Stimulated activated CD4-positive, alpha-beta T cell treated with anti-CD3 and anti-CD28 coated beads, Interleukin-15, amount 100 ng/mL, for 1 hour (primary cell): ENCODE results near the gene CPSF6.
"Not testable (repeated sequence)": the region's sequence is repeated elsewhere in the genome, so short reads cannot be mapped to it uniquely, and the experiment has no call there.

ENCODE experiments used
- DNase-seq, 2 donors: peaks; one replicate each; pipeline ENCODE4 v3.0.0-alpha.2; 2020; ENCODE audit warnings: low read depth in 1 of 2, low spot score in 1 of 2

The CPSF6 gene, protein sequence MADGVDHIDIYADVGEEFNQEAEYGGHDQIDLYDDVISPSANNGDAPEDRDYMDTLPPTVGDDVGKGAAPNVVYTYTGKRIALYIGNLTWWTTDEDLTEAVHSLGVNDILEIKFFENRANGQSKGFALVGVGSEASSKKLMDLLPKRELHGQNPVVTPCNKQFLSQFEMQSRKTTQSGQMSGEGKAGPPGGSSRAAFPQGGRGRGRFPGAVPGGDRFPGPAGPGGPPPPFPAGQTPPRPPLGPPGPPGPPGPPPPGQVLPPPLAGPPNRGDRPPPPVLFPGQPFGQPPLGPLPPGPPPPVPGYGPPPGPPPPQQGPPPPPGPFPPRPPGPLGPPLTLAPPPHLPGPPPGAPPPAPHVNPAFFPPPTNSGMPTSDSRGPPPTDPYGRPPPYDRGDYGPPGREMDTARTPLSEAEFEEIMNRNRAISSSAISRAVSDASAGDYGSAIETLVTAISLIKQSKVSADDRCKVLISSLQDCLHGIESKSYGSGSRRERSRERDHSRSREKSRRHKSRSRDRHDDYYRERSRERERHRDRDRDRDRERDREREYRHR

DNA sequence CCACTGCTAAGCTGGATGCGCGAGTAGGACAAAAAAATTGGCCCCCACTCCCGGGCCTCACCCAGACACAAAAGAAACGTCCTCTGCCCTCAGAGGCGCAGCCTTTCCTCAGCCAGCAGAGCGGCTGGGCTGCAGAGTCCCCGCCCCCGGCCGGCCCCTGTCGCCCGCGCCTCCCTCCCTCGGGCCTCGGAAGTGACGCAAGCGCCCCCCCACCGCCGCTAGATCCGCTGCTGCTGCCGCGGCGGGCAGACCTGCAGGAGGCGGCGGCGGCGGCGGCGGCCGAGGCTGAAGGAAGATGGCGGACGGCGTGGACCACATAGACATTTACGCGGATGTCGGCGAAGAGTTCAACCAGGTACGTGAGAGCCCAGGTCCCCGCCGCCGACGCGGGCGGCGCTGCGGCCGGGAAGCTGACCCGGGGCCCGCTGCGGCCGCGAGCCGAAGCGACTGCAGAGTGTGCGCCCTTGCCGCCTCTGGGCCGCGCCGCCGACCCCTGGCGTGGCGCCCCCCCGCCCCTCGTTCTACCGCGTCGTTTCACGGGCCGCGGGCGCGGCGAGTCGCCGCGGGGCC, at the start of gene CPSF6:
TSS of gene CPSF6 (plus strand) at position 218 of the 570 bp plus-strand sequence. CDS start at position 296, 78 bp downstream.
- peak; percentile 93 to 97 for DNase-seq

DNA sequence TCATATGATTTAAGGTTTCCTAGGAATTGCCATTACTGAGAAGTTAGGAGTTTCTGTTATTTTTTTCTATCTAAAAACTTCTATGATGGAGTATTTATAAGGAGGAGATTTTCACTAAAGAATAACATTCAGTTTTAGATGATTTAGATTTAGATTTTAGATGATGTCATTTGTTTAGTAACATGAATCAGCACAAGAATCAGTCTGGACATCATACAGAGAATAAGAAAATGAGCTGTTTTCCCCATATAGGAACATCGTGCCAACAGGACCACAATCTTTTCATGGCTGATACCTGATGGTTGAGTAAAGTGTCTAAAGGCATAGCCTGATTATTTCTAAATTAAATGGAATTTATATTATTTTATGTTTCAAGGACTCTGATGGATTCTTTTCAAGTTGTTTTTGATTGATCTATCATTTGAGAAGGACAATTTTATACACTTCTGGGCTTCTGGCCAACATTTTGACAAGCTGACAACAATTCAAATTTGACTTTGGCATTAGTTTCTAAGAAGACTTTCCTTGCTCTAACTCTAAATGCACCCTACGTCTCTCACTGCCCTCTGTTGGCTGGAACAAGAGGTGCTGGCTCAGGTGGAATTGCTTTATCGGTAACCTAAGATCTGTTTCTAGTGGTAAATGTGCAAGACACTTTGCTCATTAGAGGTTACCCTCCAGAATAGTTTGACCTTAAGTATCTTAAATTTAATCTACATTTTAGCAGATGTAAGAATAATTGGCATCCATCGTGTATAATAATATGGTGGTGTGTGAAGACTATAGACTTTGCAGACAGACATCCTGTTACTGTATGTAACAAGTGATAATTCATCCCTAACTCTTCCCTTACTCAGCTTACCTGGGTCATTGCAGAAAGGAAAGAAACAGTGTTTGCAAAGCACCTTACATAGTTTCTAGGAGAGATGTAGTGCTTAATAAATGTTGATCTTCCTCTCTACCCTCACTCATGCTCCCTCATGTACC, 42.8 kb upstream of the CPSF6 start:
- no peak for DNase-seq

DNA sequence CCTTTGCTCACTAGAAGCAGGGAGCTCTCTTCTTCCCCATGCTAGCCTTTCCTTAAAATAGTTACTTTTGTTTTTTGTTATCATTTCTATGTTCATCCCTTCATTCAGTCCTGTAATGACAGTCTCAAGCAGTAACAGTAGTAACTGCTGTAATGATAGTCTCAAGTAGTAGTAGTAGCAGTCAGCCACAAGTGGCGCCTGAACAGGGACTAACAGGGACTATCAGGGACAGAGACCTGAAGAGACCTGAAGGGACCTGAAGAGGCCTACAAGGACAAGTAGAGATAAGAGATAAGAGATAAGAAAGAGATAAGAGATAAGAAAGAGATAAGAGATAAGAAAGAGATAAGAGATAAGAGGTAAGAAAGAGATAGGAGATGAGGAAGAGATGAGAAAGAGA, 39.4 kb upstream of the CPSF6 start:
- not testable (repeated sequence) for DNase-seq

DNA sequence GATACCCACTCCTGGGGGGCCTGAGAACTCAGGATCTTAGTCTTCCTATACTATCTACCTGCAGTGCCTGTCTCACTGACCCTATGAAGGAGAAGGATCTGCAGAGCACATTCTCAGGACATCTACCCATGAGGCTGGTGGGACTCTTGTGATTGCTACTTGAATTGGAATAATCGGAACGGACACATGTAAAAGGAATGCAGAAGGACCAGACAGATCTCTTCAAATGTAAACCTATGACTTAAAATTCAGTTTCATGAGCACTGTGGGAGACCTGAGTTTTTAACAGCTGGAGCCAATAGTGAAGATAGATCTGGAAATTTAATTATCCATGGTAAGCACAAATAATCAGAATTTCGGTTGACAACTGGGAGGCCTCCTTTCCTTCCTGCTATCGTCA, 35.2 kb upstream of the CPSF6 start:
- DNase-seq, result no peak

DNA sequence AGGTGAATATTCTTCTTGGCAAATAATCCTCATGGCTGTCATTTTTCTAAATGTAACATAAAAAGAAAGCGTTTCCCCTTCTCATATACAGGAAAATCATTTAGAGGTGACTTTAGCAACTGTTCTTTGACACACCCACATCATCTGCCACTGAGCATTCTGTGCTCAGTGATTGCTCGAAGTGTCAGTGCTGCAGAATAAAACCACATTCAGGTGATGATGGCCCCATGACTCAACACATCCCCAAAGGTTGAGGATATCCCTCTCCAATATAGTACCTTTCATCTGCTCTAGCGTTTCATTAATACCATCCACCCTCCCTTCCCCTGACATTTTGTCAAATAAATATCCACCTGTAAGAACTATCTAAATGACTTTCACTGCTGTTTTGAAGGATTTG, 28.7 kb upstream of the CPSF6 start:
- no peak for DNase-seq

DNA sequence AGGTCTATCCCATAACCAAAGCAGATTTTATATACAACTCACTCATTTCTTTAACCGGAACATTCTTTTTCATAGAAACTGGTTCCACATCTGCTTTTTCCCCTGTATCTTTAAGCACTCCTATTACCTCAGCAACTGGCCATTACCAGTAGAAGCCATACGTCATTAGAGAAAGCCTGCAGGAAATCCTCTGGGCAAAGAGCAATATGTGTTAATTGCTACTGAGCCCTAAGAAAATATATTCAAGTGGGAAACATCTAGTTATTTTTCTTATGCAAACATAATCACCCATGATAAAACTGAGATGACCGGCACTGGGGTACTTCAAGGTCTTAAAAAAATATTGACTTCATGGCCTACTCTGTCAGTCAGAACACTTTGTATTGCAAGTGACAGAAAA, 28.2 kb upstream of the CPSF6 start:
- no peak for DNase-seq

DNA sequence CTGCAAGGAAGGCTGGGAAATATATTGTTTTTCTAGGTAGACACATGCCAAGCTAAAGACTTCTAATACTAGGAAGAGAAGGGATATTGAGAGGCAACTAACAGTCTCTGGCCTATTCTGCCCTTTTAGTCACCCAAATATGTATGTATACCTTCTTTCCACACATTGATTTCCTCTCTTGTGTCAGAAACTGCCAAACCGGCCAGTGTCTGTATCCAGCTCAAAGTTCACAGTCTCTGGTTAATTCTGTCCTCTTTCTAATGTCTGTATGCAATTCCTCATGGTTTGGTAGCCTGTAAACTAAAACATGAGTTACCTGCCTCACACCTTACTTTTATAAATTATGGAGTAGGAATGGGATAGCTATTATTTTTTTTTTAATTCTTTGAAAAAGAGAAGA, 25.2 kb upstream of the CPSF6 start:
- no peak for DNase-seq

DNA sequence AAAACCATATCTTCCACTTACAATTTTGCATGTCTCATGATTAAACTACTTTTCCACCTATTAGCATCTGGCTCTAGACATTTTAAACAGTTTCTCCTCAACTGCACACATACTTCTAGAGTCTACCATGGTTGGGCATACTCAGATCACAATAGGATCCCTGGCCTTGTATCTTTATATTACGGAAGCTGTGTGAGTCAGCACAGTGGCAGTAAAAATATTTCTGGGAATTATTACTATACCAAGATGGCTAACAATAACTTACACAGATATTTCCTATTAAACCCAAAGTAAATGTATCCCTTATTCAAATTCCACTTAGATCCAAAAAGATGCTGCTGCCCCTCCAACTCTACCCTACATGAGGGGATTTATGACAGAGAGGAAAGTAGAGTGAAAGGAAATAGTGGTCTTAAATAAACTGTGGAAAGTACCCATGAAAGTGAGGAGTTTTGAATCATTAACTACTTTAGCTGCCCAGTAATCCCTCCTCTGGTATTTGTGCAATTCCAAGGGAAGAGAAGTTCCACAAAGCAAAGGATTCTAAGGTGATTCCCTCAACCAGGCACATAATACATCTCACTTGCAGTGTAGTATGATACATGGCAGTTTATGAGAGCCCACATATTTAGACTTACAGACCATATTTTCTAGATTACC, 14.0 kb upstream of the CPSF6 start:
- no peak for DNase-seq

DNA sequence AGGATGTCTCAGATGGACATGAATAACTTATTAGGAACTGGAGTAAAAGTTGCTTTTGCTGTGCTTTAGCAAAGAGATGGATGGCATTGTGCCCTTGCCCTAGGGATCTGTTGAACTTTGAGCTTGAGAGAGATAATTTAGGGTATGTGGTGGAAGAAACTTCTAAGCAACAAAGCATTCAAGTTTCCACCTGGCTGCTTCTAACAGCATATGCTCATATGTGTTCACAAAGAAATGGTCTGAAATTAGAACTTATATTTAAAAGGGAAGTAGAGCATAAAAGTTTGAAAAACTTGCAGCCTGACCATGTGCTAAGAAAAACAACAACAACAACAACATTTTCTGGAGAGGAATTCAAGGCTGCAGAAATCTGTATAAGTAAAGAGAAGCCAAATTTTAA, 7.9 kb upstream of the CPSF6 start:
- no peak for DNase-seq

DNA sequence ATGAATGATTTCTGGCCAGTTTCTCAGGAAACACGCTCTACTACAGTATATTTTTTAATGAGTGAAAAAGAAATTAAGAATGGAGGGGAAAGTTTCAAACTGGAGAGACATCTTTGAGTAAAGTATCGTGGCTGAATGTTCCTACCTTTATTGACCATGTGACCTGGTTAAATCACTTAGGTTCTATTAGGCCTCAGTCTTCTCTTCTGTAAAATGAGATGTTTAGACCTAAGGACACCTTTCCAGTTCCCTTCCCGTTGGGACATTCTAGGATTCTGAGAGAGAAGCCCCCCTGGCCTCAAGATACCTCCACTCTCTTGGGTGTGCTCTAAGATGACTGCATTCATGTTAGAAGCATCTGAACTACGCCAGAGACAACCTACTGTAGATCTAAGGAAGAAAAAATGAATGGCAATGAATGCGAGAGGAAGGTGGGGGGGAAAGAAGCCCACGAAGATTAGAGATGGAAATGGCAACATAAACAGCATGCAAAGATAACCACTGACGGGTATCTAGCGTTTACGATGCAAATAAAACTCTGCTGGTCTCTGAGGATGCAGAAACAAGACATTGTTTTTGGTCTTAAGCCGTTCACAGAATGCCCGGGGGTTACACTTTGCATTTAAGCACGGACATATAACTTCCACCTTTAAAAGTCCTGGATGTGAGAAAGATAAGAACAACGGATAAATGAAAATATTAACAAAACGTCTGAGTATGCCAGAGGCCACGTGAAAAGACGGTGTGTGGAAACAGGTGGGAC, 599 bp upstream of the CPSF6 start:
- no peak for DNase-seq

DNA sequence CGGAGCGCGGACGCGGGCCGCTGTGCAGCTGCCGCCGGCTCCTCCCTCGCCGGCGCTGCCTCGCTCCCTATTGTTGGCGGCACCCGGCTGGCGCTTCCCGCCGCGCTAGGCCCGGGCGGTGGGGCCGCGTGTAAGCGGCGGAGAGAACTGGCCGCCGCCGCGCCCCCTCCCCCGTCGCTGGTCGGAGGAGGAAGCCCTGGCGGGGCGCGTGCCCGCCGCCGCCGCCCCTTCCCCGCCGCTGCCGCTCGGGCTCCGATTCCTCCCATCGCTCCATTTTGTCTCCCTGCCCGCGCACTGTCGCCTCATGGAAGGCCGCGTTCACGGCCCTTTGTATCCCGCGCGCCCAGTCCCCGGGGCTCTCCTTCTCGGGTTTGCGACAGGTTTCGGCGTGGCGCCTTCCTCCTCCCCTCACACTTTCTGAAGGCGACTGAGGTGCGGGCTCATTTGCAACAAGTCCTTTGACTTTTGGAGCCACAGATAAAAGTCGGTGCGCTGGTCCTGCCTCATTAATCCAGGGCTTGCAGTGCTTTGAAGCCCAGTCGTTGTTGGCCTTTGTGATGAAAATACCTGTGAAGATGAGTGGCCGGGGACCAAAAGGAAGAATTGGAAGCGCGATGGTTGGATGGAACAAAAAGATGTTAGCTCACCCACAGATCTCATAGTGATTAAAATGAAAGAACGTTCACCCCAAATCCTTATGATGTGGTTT, 707 bp downstream of the CPSF6 start:
- DNase-seq, result peak; percentile 15 to 32

DNA sequence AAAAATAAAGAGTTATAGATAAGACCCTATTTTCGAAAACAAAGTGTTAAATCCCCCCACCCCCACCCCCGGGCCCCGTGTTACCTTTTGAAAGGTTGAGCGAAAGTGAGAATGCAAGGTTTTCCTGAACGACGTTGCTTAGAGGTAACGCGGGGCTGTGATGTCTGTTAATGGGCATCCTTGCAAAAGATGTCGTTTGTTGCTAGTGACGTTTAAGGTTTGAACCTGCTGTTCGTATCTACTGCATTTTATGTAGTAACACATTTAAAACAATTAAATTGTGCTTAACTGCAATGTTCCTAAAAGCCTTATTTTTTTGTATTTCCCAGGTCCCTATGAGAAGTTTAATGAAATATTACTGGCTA, 1.2 kb downstream of the CPSF6 start:
- DNase-seq, result no peak

DNA sequence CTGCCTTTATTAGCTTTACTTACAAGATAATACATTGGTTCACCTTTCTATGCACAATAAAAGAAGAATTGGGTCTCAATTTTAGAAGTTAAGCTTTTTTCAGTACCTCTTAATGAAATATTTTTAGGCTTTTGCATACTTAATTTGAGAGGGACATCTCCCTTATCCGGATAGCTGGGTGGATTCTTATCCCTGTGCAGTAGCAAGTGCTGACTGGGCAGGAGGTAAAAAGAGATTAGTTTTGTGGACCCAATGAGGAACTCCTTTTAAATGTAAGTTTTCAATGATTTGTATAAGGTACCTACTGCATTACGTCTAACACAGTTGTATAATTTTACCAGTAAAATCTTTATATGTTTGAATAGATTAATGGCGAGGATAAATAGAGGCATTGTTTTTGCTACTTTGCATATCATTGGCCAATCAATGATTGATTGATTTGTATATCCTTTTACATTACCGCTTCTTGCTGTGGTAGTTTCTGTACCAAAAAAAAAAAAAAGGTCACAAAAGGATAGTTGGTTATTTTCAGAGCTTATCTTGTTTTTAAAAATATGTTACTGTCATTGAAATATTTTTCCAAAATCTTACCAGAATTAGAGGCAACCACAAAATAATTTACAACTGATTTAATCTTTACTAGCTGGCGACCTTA, 2.2 kb downstream of the CPSF6 start:
- DNase-seq, result no peak

DNA sequence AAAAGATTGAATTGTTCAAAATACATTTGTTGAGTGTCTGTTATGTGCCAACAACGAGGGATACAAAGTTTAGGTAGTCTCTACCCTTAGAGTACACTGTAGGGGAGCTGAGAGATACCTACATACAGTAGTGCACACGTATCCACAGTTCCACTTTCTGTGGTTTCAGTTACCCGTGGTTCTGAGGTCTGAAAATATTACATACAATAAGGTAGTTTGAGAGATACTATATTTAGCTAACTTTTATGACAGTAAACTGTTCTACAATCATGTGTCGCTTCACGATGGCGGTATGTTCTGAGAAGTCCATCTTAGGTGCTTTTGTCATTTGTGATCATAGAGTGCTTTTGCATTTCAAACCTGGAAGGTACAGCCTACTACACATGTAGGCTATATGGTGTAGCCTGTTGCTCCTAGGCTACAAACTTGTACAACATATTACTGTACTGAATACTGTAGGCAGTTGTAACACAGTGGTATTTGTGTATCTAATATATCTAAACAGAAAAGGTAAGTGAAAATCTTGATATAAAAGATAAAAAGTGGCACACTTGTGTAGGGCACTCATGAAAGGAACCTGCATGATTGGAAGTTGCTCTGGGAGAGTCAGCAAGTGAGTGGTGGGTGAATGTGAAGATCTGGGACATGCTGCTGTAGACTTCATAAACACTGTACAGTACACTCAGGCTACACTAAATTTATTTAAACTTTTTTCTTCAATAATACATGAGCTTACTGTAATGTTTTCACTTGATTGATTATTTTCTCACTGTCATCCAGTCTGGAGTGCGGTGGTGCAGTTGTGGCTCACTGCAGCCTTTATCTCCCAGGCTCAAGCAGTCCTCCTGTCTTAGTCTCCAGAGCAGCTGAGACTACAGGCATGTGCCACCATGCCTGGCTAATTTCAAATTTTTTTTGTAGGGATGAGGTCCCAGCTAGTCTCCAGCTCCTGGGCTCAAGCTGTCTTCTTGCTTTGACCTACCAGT, 4.0 kb downstream of the CPSF6 start:
- DNase-seq, result no peak

DNA sequence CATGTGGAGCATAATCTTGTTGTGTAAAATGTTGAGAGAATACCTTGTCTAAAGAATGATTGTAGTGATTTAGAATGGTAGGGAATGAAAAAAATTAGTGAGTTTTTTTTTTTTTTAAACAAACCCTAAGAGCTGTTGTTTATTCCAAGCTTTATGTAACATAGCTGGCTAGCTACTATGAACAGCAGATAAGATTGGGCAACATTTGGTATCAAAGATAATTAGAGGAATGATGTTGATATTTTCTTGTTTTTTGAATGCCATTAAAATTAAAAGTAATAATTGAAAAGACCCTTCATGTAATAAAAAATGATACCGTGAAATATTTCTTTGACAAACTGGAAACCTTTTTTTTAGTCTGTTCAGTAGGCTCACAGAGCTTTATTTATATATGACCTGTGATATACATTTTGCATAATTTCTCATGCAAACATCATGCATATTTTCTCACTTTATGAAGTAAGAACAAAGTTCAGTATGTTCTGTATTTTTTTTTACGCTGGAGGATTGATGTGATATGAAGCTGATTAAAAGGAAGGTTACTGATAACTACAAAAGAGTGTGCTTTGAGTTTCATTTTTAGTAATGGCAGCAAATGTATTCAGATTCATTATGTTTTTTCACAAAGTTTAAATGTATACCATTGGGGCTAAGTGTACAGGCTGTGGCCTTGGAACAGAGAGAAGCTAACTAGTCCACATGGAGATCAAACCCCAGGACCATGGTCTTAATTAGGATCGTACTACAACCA, 8.1 kb downstream of the CPSF6 start:
- no peak for DNase-seq

DNA sequence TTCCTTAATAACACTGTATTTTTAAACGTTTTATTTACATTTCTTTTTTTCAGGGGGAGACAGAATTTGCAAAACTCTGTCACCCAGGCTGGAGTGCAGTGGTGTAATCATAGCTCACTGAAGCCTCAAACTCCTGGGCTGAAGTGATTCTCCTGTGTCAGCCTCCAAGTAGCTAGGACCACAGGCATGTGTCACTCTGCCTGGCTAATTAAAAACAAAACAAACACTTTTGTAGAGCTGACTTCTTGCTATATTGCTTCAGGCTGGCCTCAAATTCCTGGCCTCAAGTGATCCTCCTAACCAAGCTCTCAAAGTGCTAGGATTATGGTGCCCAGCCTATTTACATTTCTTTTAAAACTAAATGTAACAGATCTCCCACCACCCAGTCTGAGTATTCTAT, 12.7 kb downstream of the CPSF6 start:
- DNase-seq, result no peak

DNA sequence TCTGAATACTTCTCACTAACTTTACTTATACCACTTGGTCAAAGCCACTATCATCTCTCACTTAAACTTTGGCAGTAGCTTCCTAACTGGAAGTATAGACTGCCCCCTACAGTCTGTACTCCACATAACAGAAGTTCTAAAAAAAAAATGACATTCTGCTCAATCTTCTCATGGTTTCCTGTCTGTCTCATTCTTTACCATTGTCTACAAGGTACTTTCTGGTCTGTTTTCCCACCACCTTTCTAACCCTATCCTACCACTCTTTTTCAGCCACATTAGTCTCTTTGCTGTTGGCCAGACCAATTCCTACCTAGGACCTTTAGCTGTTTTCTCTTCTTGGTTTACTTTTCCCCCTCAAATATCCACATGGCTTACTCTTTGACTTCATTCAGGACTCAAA, 14.7 kb downstream of the CPSF6 start:
- no peak for DNase-seq
